Globus pallidus (tissue), 1 donor: Measurements from ENCODE around the gene SLC9A2.

Experiments
- DNase-seq: peaks from one replicate; pipeline ENCODE4 v3.0.0-alpha.2; 2015; ENCODE audit warnings: low spot score

The SLC9A2 gene

DNA sequence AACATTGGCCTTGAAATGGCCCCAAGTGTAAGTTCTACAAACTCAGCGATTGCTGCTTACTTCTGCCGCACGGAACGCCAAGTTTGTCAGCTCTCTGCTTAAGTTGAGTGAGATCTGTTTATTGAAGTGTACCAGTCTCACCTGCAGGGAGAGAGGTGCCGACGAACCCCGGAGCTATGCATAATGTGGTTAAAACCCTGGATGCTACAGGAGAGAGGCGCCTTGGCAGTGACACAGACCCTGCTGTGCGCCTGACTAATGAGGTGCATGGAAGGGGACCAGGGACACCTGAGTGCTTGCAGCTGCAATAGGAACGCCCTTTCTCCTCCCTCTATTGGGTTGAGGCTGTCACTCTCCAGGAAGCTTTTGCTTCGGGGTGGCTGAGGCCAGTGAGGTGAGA is 979 bp downstream of the SLC9A2 start:
- no peak for DNase-seq

DNA sequence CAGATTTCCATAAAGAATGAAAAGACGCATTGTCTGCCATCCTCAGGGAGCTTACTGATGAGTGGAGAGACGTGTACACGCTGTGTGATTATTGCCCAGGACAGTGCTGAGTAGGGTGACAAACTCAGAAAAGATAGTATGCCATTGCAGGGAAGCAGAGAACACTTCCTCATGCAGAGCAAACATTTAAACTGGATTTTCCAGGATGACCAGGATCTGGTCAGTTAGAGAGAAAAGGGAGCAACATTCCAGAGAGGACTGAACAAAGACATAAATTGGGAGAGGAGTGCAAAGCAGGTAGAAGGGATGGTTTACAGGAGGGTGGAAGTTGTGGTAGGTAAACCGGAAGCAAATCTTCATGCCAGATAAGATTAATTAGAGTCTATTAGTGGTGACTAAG is 2.3 kb downstream of the SLC9A2 start:
- no peak for DNase-seq

DNA sequence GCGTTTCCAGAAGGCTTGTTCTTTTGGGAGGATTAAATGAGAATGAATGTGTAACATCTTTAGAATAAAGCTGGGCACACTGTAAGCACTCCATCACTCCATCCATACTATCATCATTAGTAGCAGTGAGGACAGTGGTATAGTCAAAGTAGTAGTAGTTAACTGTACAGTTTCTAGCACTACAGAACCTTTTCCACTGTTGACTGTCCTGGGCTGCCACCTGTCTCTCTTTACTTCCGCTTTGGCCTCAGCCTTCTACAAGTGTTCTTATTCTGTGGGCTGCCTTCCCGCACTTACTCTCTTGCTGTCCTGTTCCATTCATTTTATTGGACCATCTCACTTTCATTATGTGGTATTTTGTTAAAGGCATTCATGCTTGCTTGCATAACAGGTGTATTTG is 3.3 kb downstream of the SLC9A2 start:
- DNase-seq = no peak

DNA sequence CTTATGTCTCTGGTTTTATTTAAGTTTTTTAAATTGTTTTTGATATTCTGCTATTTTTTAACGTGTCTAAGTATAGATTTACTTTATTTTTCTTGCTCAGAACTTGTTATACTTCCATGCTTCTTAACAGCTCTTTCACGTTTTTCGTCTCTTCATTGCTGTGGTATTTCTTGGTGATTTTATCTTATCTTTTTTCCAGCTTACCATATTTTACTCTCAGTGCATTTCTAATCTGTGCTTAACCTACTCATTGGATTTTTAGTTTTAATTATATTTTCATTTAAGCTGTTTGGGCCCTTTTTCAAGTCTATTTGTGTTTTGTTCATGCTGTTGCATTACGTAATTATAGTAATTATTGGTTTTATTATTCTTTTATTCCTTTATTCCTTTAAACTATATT is 11.1 kb downstream of the SLC9A2 start:
- DNase-seq = no peak

DNA sequence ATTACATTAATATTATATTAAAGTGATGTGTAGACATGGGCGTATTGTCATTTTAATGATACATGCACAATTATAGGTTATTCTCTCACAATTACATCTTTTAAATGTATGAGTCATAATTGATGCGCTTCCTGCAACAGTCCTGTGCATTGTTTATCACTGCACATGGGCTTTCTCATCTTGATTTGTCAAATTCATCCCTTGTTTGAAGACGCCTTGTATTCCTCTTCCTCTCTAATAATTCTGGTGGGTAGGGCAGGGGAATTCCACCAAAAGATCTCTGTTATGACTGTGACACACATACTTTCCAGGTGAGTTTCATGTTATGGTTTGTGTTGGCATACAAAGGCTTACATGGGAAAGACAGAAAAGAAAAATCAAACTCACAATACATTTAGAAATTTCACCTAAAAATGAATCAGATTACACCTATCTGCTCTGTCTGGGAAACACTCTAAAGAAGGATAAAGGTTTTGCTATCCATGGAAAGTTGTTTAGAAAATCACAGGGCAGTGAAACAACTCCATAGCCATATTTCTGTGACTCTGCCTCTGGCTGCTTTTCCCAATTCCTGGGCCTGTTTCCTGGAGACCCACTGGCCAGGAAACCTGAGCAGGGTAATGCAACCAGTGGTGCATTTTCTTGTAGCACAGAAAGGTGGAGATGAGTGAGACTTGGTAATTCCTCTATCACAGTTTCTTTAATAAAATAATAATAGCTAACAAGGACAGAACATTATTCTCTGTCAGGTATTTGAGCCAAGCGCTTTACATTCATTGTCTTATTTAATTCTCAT is 13.2 kb downstream of the SLC9A2 start:
- DNase-seq = no peak

DNA sequence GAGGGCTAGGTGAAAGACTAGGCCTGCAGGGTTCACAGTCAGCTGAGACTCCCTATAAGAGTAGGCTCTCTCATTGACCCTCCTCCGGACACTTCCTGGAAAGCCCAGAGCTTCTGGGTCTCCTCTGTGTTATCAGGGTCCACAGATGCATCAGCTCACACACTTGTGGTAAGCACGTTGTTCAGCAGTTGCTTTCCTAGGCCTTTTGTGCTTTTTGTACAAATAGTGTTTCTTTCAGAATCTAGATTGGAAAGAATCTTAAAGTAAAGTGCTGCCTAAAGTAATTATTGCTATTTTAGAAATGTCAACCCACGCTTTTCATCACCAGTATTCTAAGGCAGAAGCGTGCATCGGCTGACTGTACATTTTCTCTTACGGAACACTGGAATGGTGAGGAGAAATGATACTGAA is 15.5 kb downstream of the SLC9A2 start:
- DNase-seq = no peak

DNA sequence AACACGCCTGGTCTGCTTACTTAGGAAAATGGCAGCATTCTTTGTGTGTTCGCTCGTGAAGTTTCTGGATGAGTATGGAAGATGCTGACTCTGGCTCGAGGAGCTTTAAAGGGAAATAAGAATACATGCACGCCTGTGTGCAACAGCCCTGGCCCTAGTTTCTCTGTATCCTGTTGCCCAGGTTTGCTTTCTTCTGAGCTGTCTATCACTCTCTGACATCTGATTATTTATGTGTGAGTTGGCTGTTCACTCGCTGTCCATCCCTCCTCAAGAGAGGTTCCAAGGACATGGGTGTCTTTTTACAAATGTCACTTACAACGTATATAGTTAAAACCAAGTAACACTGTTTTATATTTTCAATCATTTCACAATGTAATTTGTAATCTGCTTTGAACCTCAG is 16.0 kb downstream of the SLC9A2 start:
- no peak for DNase-seq

DNA sequence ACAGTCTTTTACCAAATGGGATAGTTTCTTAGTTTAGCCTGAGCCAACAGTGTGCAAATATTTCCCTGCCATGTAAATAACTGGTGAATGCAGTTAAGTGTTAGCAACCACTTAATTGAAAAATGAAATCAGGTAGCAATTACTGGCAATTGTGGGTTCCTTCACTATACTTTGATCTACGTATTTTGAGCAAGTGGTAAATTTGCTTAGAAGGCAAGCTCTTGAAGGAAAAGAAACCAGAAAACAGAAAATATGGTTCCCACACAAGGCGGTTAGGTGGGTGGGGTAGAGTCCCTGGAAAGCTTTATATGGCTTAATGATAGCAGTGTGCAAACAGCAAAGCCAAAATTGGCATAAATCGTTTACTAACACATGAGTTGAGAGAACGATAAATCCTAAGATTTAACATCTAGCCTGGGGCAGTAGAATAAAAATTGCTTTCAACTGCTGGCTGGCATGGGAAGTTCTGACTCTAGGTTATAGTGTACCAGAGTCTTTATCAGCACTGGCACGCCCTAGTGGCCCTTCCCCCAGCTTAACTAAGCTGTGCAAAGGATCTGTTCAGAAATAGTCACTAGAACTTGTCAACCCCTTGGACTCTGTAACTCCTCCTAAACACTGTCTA is 17.0 kb downstream of the SLC9A2 start:
- DNase-seq = no peak

DNA sequence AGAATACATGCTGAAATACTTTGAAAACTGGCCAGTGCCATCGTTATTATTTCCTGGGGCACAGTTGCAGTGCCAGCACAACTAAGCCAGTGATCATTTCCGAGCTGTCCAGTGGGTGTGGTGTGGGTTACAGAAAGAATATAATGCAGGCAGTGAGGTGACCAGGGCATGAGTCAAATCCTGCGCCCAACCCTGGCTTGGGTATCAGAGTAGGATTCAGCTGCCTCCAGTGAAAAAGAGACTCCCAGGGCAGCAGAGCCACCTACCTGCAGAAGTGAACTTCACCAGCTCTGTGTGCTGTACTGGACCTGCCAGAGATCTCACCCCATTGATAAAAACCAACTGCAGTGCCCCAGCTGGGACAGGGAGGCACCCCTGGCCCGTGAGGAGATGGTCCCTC is 18.0 kb downstream of the SLC9A2 start:
- no peak for DNase-seq

DNA sequence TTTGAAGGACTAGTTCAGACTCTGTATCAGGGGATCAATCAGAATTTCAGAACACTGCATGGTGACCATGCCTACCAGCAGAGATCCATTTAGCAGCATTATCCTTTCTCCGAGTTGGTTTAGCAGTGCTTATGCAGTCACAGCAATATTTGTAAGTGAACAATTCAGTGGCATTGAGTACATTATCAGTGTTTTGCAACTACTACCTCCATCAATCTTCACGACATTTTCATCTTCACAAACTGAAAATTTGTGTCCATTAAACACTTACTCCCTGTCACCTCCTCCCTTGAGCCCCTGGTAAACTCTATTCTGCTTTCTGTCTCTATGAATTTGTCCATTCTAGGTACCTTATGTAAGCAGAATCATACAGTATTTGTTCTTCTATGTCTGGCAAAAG is 20.1 kb downstream of the SLC9A2 start:
- no peak for DNase-seq

DNA sequence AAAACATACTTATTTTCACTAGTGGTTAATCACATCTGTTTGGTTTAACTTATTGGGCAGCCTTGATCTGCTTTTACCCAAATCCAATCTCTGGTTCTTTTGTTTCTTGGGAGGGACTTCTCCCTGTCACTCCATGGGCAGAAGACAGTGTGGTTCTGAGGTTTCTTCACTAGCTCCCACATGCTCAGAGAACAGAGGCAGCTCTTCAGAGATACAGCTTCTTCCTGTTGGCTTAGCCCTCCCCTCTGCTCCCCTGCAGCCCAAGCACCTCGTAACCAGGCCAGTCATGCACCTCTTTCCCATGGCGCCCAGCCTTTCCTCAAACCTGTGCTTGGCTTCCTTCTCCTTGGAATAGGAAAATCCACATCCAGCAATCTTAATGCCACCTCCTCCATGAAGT is 32.8 kb downstream of the SLC9A2 start:
- DNase-seq = no peak

DNA sequence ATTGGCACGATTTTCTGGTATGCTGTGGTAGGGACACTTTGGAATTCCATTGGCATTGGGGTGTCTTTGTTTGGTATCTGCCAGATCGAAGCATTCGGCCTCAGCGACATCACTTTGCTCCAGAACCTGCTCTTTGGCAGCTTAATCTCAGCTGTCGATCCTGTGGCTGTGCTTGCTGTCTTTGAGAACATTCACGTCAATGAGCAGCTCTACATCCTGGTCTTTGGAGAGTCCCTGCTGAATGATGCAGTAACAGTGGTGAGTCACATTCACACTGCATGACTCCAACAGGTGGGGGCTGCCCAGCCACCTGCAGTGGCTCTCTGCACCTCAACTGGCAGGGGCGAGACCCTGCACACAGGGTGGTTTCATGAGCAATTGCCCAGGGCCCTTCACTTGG is 38.4 kb downstream of the SLC9A2 start:
- DNase-seq = no peak

DNA sequence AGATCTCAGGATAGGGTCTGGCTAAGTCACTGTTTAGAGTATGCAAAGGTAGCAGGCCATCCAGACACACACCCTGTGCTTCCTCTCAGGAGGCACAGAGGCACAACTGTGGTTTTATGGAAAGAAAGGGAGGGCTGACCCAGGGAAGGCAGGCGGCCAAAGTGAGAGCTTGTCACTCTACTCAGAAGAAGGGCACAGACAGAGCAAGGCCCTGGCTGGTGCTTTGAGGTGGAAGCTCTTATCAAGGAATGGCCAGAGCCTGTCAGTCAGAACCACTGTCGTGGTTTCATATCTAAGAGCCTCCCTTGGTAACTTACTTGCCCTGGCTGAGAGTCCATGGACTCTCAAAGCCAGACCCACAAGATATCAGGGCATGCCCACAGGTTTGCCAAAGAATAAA is 40.7 kb downstream of the SLC9A2 start:
- no peak for DNase-seq

DNA sequence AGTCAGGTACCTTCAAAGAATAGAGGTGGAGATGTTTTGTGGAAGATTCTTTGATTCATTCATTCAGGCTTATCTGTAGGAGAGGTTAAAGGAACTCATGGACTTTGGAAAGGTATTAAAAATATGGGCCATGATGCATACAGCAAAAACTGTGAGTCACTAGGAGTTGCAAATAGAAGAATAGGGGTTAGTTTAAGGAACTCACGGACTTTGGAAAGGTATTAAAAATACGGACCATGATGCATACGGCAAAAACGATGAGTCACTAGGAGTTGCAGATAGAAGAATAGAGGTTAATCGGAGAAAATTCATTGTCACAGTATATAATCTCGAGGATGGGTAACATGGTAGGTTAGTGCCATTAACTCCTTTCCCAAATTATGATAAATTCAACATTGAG is 41.2 kb downstream of the SLC9A2 start:
- no peak for DNase-seq

DNA sequence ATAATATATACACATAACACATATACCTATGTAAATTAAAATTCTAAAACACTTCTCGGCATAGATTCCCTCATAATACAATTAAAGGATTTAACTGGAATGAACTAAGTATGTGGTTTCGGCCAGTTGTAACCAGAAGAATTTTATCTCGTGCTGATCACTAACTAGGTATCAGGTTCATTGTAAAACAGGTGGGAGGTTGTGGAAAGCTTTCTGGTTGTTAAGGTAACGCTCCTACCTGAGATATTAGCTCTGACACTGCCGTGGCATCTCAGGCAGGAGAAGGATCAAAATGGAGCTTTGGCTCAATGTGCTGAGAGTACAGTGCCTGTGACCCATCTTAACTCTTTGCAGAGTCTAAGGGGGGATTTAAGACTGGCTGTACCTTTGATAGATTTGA is 42.5 kb downstream of the SLC9A2 start:
- DNase-seq = no peak

DNA sequence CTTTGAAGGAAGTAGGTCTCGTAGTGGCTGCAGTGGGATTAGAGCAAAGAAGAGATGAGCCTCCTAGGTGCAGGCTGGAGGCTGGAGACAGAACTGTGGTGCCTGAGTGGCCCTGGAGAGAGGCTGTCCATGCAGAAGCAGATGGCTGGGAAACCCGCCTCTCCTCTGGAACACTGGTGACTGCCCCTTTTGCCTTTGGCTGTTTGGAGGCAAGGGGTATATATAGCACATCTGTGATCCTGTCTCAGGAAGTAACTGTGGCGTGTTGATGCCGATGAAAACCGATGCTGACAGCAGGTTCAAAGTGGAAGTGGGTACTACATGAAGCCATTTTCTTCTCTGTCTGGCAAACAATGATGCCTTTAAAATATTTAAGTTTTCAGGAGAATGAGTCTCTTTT is 43.5 kb downstream of the SLC9A2 start:
- no peak for DNase-seq

DNA sequence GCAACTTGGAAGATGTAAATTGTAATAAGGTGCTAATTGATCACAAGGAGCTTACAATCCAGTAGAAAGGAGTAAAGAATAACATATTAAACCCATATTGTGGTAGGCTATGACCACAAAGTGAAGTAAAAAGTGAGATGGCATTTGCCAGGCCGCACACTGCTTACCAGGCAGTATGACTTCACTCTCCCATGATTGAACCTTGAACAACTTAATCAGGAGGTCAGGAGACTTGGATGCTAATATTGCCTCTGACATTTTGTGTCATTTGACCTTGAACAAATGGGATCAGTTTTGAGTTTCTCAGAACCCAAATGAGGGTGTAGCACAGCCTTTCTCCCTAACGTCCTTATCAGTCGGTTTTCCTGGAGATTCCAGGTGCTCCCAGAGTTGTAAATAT is 44.0 kb downstream of the SLC9A2 start:
- DNase-seq = no peak

DNA sequence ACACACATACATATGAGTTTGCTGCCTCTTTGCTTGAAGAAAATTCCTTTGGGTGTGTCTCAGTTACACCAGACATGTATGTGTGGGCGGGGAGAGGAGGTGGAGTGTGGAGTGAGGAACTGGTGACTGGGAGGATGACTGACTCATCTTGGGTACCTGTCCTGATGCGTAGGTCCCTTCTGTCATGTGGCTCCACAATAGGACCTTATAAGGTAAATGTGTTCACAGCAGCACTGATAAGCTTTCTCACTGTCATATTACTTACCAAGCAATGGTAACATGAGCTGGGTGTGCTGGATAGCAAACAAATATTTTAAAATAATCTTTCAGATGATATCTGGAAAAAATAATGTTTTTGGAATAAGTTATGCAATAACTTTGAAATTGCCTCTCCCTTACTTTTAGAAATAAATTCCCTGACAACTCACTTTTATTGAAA is 45.1 kb downstream of the SLC9A2 start:
- no peak for DNase-seq

DNA sequence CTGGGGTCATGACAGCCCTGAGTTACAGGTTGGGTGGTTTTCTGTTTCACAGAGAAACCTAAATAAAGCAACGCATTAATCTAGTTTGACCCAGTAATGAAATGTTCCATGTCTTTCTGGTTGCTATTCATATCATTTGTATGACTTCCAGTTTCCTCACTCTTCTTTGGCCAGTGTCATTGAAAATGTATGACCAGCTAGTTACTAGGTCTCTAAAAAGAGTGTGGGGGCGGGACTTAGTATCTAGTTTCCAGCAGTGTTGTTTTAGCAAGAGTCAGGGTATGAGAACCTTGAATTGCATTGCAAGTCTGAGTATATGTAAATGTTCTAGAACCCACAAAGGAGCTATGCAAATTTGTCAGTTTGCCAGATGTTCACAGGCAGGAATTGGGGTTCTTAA is 47.7 kb downstream of the SLC9A2 start:
- no peak for DNase-seq

DNA sequence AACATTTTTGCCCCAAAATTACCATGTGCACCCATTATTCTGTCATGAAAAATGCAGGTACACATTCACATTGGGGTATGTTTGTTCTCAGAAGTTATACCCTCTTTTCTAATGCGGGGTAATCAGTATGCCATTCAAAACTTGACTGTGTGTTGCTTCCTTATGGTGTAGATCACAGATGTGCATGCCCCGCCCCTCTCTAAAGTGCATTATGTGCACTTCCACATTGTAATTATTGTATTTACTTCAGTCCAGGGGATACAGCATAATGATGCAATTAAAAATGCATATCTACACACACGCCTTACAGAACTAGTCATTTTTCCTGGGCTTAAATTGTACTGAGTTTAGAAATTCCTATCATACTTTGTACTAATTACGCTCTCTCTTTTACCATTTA is 48.8 kb downstream of the SLC9A2 start:
- DNase-seq = no peak

DNA sequence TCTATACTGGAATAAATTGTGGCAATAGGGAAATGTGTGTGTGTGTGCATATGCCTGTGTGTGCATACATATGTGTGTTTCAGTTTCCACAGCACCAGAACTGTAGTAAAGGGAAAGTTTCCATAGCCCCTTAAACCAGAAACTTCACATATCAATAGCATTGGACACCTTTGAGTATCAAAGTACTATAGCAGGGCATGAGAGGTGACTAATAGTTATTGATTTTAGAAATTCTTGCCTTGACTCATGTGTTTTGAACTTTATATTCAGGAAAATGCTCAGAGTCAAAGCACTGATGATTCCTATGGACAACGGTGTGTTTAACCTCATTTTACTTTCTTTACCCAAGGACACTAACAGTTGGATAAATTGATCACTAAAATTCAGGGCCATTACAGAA is 50.0 kb downstream of the SLC9A2 start:
- no peak for DNase-seq

DNA sequence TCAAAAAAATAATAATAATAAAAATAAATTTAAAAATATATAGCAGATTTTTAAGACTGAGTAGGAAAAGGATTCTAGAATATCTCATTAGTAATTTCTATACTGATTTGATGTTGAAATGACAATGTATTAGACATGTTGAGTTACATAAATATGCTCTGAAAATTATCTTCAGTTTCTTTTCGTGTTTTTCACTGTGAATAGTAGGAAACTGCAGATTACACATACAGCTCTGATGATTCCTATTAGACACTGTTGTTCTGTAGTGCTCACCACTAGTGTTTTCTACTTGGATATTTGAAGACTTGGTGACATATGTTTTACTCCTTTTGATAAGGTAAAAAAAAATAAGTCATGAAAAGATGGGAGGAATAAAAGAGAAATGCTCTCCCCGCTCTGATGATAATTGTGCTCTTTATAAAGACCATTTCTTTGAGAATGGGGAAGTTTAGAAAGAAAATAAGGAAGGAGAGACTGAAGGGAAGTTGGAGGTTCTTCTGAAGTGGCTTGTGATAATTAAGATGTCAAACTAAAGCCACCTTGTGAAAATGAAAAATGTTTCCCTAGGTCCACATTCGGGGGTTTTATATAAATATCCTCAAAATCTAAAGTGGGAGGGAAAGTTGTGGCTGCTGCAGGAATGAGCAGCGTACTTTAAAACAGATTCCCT is 52.9 kb downstream of the SLC9A2 start:
- no peak for DNase-seq

DNA sequence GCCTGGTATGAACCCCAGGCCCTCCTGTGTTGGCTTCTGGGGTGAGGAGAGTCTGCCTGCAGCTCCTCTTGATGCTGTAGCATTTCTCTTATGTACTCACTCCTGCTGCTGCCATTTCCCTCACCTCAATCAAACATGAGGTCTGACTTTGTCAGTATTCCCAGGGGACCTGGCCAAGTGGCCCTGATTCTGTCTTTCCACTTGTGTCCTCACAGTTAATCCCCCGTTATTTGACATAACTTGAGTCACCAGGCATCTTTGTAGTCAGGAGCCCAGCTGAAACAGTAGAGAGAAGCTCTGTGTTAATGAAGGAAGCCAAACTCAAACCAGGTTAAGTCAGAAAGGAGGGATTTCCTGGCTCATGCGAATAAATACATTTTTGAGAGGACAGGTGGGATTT is 55.0 kb downstream of the SLC9A2 start:
- no peak for DNase-seq
